GM19240 (cell line): ENCODE results near the gene PCDHA4.
"Not testable (repeated sequence)": the region's sequence is repeated elsewhere in the genome, so short reads cannot be mapped to it uniquely, and the experiment has no call there.

Experiments used
- DNase-seq: peaks from one replicate; pipeline ENCODE4 v3.0.0; 2011; ENCODE audit warnings: low spot score; ENCODE audit not compliant: insufficient read length

The PCDHA4 gene

DNA sequence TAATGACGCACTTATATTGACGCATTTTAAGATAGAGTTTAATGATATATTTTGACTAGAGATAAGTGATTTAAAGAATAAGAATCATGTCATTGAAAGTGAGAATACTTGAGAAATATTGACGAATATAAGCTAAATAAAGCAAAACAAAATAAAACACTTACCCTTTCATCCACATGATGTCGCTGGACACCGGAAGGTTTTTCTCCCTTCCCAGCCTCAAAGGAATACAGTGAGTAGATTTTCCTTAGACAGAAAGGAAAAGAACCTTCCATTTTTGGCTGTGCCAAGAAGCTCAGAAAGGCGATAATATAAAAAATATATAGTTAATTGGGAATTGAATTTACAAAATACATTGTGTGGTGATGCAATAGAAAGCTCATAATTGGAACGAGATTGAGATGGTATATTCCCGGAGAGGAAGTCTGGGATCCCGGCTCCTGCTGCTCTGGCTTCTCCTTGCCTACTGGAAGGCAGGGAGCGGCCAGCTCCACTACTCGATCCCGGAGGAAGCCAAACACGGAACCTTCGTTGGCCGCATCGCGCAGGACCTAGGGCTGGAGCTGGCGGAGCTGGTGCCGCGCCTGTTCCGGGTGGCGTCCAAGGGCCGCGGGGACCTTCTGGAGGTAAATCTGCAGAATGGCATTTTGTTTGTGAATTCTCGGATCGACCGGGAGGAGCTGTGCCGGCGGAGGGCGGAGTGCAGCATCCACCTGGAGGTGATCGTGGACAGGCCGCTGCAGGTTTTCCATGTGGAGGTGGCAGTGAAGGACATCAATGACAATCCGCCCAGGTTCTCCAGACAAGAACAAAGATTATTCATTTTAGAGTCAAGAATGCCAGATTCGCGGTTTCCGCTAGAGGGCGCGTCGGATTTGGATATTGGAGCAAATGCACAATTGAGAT is 14.8 kb downstream of the PCDHA4 start, which contains the start of gene PCDHA5:
PCDHA5 (plus strand) TSS at position 239 of the 906 bp plus-strand sequence.
- no peak for DNase-seq

GRCh38 chr5:140822281-140822629 is 15.4 kb downstream of the PCDHA4 start:
- no peak for DNase-seq

DNA sequence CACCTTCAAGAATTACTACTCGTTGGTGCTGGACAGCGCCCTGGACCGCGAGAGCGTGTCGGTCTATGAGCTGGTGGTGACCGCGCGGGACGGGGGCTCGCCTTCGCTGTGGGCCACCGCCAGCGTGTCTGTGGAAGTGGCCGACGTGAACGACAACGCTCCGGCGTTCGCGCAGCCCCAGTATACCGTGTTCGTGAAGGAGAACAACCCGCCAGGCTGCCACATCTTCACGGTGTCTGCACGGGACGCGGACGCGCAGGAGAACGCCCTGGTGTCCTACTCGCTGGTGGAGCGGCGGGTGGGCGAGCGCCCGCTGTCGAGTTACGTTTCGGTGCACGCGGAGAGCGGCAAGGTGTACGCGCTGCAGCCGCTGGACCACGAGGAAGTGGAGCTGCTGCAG is 16.1 kb downstream of the PCDHA4 start:
- not testable (repeated sequence) for DNase-seq

DNA sequence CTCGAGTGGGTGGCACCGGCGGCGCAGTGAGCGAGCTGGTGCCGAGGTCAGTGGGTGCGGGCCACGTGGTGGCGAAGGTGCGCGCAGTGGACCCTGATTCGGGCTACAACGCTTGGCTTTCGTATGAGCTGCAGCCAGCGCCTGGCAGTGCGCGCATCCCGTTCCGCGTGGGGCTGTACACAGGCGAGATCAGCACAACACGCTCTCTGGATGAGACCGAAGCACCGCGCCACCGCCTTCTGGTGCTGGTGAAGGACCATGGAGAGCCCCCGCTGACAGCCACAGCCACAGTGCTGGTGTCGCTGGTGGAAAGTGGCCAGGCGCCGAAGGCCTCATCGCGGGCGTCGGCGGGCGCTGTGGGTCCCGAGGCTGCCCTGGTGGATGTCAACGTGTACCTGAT is 16.6 kb downstream of the PCDHA4 start:
- DNase-seq, result no peak

DNA sequence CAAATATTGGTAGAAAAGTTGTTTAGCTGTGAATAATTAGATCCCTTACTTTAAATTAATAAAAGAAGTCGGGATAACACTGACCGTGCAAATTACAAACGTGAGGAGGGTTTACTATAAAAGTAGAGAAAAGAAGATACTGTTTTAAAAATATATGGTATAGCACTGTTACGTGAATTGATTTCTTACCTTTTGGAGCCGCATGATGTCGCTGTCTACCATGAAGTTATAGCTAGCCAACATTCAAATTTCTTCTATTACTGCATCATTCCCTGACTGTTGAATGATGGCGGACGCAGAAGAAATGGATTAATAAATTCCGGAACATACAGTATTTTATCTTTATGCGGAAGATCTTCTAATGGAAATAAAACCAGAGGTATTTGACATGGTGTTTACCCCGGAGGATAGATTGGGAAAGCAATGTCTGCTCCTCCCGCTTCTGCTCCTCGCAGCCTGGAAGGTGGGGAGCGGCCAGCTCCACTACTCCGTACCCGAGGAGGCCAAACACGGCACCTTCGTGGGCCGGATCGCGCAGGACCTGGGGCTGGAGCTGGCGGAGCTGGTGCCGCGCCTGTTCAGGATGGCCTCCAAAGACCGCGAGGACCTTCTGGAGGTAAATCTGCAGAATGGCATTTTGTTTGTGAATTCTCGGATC is 21.0 kb downstream of the PCDHA4 start, which contains the start of gene PCDHA6:
PCDHA6 (plus strand) TSS at position 257 of the 658 bp plus-strand sequence; CDS start at position 389, 132 bp downstream.
- DNase-seq, result no peak

DNA sequence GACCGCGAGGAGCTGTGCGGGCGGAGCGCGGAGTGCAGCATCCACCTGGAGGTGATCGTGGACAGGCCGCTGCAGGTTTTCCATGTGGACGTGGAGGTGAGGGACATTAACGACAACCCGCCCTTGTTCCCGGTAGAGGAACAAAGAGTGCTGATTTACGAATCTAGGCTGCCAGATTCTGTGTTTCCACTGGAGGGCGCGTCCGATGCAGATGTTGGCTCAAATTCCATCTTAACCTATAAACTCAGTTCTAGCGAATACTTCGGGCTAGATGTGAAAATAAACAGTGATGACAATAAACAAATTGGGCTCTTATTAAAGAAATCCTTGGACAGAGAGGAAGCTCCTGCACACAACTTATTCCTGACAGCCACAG is 21.5 kb downstream of the PCDHA4 start:
- DNase-seq, result no peak

- DNase-seq, result not testable (repeated sequence)
Measured at GRCh38 chr5:140829511-140830501, 22.9 kb downstream of the PCDHA4 start.

DNA sequence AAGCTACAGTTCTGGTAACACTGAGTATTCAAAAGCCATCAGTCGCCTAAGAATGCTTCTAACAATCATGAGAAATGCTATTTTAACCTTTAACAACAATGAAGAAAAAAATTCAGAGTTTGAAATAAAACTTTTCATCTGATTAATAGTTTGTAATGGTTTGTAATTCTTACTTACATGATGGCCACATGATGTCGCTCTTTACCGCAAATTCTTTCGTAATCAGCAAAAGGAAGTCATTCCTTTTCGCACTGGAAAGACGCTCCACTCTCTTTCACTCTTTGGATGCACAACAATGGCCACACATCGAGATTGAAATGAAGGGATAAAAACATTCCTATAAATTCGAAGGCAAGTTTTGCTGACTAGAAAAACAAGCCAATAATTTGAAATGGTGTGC is 27.1 kb downstream of the PCDHA4 start, which contains the start of gene PCDHA7:
PCDHA7 (plus strand) TSS at position 277 of the 400 bp plus-strand sequence; CDS start at position 392, 115 bp downstream.
- no peak for DNase-seq

DNA sequence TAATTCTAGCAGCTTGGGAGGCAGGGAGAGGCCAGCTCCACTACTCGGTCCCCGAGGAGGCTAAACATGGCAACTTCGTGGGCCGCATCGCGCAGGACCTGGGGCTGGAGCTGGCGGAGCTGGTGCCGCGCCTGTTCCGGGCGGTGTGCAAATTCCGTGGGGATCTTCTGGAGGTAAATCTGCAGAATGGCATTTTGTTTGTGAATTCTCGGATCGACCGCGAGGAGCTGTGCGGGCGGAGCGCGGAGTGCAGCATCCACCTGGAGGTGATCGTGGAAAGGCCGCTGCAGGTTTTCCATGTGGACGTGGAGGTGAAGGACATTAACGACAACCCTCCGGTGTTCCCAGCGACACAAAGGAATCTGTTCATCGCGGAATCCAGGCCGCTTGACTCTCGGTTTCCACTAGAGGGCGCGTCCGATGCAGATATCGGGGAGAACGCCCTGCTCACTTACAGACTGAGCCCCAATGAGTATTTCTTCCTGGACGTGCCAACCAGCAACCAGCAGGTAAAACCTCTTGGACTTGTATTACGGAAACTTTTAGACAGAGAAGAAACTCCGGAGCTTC is 27.7 kb downstream of the PCDHA4 start:
- DNase-seq, result not testable (repeated sequence)

DNA sequence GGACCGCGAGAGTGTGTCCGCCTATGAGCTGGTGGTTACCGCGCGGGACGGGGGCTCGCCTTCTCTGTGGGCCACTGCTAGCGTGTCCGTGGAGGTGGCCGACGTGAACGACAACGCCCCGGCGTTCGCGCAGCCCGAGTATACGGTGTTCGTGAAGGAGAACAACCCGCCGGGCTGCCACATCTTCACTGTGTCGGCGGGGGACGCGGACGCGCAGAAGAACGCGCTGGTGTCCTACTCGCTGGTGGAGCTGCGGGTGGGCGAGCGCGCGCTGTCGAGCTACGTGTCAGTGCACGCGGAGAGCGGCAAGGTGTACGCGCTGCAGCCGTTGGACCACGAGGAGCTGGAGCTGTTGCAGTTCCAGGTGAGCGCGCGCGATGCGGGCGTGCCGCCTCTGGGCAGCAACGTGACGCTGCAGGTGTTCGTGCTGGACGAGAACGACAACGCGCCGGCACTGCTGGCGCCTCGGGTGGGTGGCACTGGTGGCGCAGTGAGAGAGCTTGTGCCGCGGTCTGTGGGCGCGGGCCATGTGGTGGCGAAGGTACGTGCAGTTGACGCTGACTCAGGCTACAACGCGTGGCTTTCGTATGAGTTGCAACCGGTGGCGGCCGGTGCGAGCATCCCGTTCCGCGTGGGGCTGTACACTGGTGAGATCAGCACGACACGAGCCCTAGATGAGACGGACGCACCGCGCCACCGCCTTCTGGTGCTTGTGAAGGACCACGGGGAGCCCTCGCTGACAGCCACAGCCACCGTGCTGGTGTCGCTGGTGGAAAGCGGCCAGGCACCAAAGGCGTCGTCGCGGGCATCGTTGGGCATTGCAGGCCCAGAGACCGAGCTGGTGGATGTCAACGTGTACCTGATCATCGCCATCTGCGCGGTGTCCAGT is 29.0 kb downstream of the PCDHA4 start:
- DNase-seq, result no peak

GRCh38 chr5:140840978-140841962 is 34.4 kb downstream of the PCDHA4 start, which contains the start of gene PCDHA8:
PCDHA8 (plus strand) TSS chr5:140841187; CDS start chr5:140841322, 135 bp downstream.
- no peak for DNase-seq

GRCh38 chr5:140842798-140843733 is 36.2 kb downstream of the PCDHA4 start:
- DNase-seq, result no peak

DNA sequence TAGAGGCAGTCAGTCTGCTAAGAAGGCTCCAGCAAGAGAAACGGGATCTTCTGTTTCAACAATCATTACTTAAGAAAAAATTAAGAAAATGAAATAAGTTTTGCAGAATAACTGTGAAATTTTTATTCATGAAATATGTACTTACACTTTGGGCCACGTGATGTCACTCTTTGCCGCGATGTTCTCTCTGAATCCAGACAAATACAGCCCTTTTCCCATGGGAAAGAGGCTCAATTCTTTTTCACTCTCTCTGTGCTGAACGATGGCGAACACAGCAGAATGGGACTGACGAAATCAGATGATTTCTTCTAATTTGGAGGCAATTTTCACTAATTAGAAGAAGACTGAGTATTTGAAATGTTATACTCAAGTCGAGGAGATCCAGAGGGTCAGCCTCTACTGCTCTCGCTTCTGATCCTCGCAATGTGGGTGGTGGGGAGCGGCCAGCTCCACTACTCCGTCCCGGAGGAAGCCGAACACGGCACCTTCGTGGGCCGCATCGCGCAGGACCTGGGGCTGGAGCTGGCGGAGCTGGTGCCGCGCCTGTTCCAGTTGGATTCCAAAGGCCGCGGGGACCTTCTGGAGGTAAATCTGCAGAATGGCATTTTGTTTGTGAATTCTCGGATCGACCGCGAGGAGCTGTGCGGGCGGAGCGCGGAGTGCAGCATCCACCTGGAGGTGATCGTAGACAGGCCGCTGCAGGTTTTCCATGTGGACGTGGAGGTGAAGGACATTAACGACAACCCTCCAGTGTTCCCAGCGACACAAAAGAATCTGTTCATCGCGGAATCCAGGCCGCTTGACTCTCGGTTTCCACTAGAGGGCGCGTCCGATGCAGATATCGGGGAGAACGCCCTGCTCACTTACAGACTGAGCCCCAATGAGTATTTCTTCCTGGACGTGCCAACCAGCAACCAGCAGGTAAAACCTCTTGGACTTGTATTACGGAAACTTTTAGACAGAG is 41.6 kb downstream of the PCDHA4 start, which contains the start of gene PCDHA9:
PCDHA9 (plus strand) TSS at position 244 of the 964 bp plus-strand sequence; CDS start at position 358, 114 bp downstream.
- not testable (repeated sequence) for DNase-seq

DNA sequence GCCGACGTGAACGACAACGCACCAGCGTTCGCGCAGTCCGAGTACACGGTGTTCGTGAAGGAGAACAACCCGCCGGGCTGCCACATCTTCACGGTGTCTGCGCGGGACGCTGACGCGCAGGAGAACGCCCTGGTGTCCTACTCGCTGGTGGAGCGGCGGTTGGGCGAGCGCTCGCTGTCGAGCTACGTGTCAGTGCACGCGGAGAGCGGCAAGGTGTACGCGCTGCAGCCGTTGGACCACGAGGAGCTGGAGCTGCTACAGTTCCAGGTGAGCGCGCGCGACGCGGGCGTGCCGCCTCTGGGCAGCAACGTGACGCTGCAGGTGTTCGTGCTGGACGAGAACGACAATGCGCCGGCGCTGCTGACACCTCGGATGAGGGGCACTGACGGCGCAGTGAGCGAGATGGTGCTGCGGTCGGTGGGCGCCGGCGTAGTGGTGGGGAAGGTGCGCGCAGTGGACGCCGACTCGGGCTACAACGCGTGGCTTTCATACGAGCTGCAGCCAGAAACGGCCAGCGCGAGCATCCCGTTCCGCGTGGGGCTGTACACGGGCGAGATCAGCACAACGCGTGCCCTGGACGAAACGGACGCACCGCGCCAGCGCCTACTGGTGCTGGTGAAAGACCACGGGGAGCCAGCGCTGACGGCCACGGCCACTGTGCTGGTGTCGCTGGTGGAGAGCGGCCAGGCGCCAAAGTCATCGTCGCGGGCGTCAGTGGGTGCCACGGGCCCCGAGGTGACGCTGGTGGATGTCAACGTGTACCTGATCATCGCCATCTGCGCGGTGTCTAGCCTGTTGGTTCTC is 43.2 kb downstream of the PCDHA4 start:
- DNase-seq, result not testable (repeated sequence)
